IPS-20b (cell line): ENCODE results near the gene OLIG3.

Source experiments
- H3K27ac ChIP-seq: one replicate; pipeline ENCODE4 v1.5.1; 2013; ENCODE audit warnings: low read length
- H3K27me3 ChIP-seq: 2 replicates; pipeline ENCODE4 v1.6.1; 2013; ENCODE audit warnings: mild to moderate bottlenecking, low read length, inconsistent platforms; ENCODE audit not compliant: insufficient read depth
- H3K36me3 ChIP-seq: 2 replicates; pipeline ENCODE4 v1.6.1; 2013; ENCODE audit warnings: low read depth, mild to moderate bottlenecking, inconsistent platforms, low read length, moderate library complexity; ENCODE audit not compliant: insufficient read depth
- H3K4me1 ChIP-seq: 2 replicates; pipeline ENCODE4 v1.6.1; 2013; ENCODE audit warnings: mild to moderate bottlenecking, control low read depth, inconsistent platforms, low read length, moderate library complexity; ENCODE audit not compliant: insufficient read depth
- H3K4me3 ChIP-seq: 2 replicates; pipeline ENCODE4 v1.5.1; 2013; ENCODE audit warnings: mild to moderate bottlenecking, low read length, inconsistent platforms
- H3K9ac ChIP-seq: 2 replicates; pipeline ENCODE4 v1.6.1; 2013; ENCODE audit warnings: low read depth, mild to moderate bottlenecking, inconsistent platforms, low read length, moderate library complexity
- H3K9me3 ChIP-seq: 2 replicates; pipeline ENCODE4 v1.6.1; 2013; ENCODE audit warnings: mild to moderate bottlenecking, low read depth, low read length, inconsistent platforms; ENCODE audit not compliant: insufficient read depth

Gene OLIG3

DNA sequence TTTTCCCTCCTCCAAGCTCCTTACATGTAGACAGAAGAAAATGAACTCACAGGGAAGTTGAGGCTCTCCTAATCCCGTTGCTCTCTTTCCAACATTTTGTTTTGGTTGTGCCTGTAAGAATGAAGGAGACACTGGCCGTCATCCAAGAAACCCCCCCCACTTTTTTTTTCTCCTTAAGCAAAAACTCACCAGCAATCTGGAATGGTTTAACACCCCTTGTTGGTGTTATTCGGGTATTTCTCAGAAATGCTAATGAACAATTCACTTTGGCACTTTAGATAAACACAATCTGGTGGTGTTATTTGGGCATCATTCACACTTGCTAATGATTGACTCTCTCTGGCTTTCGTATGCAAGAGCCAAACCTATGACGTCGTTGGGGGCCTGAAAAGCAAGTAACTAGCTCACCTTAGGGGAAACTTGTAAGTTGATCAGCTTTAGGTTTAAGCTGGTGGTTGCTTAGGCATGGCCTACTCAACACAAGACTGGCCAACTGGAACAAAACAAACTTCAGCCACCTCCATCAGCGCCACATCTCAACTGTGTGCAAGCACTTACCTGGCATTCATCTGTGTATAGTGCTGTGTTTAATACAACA, 24.3 kb upstream of the OLIG3 start:
- no peaks in the 10 kb centered on the region for H3K9me3 ChIP-seq
- no peaks in the 10 kb centered on the region for H3K36me3 ChIP-seq
- H3K27me3 ChIP-seq: peaks cover 58% of the 10 kb centered on the region
- no peak overlapping the region; the same call in 1 of the 2 replicates for H3K4me3 ChIP-seq
- H3K4me1 ChIP-seq: peaks cover 47% of the 10 kb centered on the region
- no peak overlapping the region for H3K9ac ChIP-seq
- no peak overlapping the region for H3K27ac ChIP-seq

DNA sequence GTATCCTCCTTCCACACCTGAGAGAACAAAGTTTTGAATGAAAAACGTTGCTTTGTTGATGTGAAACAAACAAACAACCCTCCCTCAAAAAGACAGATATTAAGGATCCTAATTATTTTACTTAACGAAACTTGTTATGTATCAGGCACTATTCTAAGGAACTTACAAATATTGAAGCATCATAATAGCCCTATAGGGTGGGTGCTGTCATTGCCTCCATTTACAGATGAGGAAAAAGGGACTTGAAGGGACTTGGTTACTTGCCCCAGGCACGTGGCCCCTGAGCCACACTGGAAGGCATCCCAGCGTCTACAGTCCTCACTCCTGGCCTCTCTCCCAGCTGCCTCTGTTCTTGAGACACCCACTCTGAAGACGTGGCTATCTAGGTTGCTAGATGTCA, 20.2 kb upstream of the OLIG3 start:
- Histone ChIP-seq H3K36me3 (no peaks in the 10 kb centered on the region), H3K27me3 (peaks cover 68% of the 10 kb centered on the region)

DNA sequence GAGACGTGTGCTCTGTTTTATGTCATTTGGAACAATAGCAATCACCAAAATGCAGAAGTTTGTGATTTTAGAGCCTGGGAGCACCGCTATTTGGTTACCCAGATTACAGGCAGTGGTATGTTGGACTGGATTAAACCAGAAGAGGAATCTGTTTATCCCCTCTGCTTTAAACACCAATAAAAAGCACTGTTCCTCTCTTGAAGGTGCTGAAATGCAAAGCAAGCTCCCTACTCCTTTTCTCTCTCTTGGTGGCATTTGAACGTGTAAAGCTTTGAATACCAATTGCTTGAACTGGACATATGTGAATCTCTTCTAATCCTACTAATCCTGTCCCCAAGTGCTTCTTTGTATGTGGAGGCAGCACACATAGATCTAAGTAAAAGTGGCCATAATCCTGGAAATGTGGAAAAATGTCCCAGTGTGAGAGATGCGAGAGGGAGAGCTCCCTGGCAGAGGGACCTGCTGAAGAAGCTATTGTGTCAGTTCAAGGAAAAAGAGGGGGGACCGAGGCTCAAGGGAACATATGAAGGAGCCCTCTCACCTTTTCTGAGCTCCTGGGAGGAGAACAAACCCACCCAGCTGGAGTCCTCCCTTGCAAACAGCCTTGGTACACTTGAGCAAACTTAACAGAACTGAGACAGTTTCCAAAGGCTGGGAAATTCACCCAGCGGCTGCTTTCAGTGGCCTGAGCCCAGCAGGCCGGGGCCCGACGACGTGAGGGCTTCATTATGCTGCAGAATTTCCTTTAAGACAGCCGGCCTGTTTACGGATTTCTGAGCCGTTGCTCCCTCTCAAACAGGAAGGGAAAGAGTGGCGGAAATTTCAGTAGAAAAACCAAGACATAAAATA, 18.8 kb upstream of the OLIG3 start:
- Histone ChIP-seq H3K9ac (0 out of 2 replicates have a peak overlapping the region, but pooled peaks have one; percentile 19), H3K36me3 (no peaks in the 10 kb centered on the region), H3K27ac (no peak overlapping the region), H3K9me3 (no peaks in the 10 kb centered on the region), H3K4me3 (peak overlapping the region; percentile 33; the same call in 1 of the 2 replicates), H3K27me3 (peaks cover 55% of the 10 kb centered on the region), H3K4me1 (peaks cover 24% of the 10 kb centered on the region)

More for the DNA sequence above, 20.2 kb upstream of the OLIG3 start:
- Histone ChIP-seq H3K9ac (no peak overlapping the region), H3K4me1 (peaks cover 36% of the 10 kb centered on the region), H3K9me3 (no peaks in the 10 kb centered on the region), H3K4me3 (no peak overlapping the region), H3K27ac (no peak overlapping the region)

DNA sequence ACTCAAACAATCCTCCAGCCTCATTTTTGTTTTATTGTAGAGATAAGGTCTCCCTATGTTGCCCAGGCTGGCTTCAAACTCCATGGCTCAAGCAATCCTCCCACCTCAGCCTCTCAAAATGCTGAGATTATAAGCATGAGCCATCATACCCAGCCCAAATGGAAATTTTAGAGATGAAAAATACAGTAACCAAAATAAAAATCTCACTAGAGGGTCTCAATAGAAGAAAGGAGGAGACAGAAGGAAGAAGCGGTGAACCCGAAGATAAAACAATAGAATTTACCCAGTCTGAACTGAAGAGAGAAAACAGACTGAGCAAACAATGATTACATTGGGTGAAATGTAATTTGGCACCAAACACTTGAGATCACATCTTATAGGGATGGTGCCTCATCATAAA, 16.7 kb upstream of the OLIG3 start:
- Histone ChIP-seq H3K36me3 (no peaks in the 10 kb centered on the region), H3K27me3 (peaks cover 34% of the 10 kb centered on the region), H3K9ac (no peak overlapping the region), H3K4me1 (peaks cover 16% of the 10 kb centered on the region), H3K4me3 (no peak overlapping the region), H3K9me3 (no peaks in the 10 kb centered on the region), H3K27ac (no peak overlapping the region)

DNA sequence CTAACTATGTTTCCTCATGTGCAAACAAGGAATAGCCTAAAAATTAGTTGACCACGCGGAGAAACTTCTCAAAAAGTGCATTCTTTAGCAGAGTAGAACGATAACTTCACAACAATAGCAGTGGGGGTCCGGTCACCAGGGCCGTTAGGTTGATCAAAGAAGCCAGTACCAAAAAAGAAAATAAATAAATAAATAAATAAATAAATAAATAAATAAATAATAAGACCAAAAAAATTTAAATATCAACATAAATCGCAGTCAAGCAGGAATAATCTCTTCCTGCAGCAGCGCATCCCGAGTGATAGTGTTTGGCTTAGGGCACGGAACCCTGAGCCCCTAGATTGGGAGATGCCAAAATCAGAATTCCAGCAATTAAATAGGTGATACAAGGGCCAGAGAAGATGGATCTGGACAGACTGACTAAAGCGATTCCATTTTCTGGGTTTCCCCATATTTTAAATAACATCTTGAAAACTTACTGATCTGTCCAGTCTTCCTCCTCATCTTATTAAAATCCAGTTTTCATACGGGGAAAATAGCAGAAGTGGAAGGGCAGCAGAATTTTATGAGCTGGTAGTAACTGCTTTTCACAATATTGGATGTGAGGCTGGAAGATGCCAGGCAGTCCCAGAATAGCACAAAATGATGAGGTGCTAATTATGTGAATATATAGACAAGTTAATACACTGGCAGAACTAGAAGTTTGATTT, 4.4 kb upstream of the OLIG3 start:
- H3K27ac ChIP-seq: no peak overlapping the region
- peak overlapping the region; percentile 68 for H3K4me3 ChIP-seq
- no peak overlapping the region for H3K9ac ChIP-seq
- H3K27me3 ChIP-seq: peaks cover 98% of the 10 kb centered on the region
- no peaks in the 10 kb centered on the region for H3K36me3 ChIP-seq
- no peaks in the 10 kb centered on the region for H3K9me3 ChIP-seq
- H3K4me1 ChIP-seq: peaks cover 6% of the 10 kb centered on the region; the same call in 1 of the 2 replicates

DNA sequence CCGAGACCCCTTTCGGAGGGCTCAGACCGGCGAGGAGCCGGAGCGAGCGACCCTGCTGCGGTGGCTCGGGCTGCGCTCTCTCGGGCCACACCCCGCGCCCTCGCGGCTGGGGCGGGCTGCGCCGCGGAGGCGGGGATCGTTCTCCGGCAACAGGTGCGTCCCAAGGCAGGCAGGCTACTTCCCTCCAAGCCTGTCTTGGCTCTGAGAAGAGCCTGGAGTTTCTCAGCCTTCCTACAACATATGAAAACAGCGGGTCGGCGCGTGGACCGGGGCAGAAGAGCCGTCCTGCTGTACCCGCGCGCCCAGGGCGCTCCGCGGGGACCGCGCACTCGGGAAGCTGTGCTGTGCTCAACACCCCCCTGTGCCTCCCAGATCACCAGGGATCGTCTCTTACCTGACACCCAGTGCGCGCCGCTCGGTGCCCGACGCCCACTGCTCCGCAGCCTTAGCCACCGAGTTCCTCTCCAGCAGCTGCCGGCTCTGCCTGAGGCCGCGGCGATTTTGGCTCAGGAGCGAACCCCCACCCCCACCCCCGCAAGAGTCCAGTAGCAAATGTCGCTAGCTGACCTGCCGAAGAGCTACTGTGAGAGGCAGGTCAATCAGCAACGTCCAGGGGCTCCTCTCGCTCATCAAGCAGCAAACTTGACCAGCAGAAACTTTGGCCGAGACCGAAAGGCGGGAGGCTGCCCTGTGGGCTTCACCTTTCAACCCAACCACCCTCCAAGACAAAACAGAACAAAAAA, 3.7 kb upstream of the OLIG3 start:
- no peaks in the 10 kb centered on the region for H3K36me3 ChIP-seq
- no peaks in the 10 kb centered on the region for H3K9me3 ChIP-seq
- H3K4me1 ChIP-seq: peaks cover 7% of the 10 kb centered on the region; the same call in 1 of the 2 replicates
- H3K9ac ChIP-seq: no peak overlapping the region
- H3K4me3 ChIP-seq: peak overlapping the region; percentile 68
- peaks cover 98% of the 10 kb centered on the region for H3K27me3 ChIP-seq
- H3K27ac ChIP-seq: no peak overlapping the region

DNA sequence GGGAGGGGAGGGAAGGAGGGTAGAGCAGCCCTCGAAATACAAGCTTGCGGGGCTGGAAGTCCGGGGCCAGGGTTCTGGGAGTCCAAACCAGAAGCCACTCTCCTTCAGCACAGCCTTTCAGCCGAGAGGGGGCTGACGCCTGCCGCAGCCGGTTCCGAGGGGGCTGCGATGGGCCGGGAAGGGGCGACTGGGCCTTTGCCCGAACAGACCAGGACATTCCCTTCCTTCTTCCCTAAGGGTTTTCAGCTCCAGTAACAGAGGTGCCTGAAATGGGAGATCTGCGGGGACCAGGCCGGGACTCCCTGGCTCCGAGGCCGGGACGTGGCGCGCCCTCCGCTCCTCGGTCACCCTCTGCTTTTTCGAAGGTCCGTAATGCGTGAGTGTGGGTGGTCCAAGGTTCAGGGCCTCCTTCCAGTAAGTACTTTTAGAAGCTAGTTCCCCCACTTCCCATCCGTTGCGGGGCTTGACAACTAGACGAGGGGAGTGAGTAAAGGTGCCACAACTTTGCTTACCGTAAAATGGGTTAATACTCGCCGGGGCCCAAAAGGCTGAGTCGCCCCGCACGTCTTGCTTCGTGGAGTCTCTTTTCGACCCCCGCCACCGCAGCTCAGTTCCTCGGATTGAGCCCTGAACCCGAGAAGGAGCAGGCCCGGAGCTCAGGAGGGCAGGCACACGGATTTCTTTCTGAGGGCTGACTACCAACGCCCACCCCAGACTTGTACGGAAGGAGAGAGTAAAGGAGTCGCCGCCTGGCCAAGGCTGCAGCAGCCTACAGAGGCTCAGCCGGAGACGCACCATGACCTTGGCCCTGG, 2.9 kb upstream of the OLIG3 start:
- peak overlapping the region; percentile 68 for H3K4me3 ChIP-seq
- H3K4me1 ChIP-seq: peaks cover 12% of the 10 kb centered on the region; the same call in 1 of the 2 replicates
- H3K27ac ChIP-seq: no peak overlapping the region
- no peaks in the 10 kb centered on the region for H3K9me3 ChIP-seq
- no peak overlapping the region for H3K9ac ChIP-seq
- H3K27me3 ChIP-seq: peaks cover 100% of the 10 kb centered on the region
- no peaks in the 10 kb centered on the region for H3K36me3 ChIP-seq

DNA sequence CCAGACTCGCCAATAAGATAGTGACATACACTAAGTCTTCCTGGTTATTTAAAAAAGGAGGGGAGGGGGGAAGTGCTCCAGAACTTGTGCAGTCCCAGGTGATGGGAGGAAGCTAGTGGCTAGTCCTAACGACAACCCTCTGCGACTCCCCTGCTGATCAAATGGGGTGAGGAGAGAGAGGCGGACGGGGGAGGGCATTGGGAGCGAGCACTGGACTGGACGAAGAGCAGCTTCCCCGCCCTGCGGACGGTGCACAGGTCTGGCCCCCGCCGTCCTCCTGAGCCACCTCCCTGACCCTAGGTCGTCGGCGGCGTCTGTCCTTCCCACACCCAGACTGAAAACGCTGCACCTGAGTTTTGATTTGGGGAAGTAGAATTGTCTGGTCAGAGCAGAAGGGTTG, 2.2 kb upstream of the OLIG3 start:
- H3K27ac ChIP-seq: no peak overlapping the region
- peak overlapping the region; percentile 68 for H3K4me3 ChIP-seq
- H3K36me3 ChIP-seq: no peaks in the 10 kb centered on the region
- peaks cover 100% of the 10 kb centered on the region for H3K27me3 ChIP-seq
- no peaks in the 10 kb centered on the region for H3K9me3 ChIP-seq
- H3K4me1 ChIP-seq: peaks cover 18% of the 10 kb centered on the region; the same call in 1 of the 2 replicates
- no peak overlapping the region for H3K9ac ChIP-seq

DNA sequence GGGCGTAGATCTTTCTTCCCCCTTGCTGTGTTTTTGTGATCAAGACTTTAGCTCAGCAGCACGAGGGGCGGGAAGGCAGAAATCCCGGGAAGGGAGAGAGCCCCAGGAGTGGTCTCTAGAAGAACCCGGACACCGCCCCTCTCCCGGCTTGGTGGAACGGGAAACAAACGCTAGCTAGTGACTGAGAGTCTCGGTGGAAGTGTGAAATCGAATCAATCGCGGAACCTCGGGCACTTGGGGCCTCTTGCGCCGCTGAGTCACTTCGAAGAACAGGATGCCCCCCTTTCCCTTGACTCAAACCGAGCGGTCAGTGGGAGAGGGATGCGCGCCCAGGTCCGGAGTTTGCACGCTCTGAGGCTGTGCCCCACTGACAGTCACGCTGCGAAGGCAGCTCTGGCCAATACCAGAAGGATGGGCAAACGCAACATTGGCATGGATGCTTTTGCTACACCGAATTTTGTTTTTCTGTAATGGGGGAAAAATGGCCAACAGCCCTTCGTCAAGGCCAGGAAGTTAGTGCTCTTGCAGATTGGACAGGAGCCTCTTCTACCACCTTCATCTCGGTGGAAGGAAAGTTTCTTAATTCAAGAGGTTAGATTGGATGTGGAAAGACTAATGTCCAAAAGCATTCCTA, 1.6 kb upstream of the OLIG3 start:
- Histone ChIP-seq H3K27me3 (peaks cover 100% of the 10 kb centered on the region), H3K27ac (no peak overlapping the region), H3K9me3 (no peaks in the 10 kb centered on the region), H3K4me3 (peak overlapping the region; percentile 68), H3K9ac (no peak overlapping the region; the same call in 1 of the 2 replicates), H3K4me1 (peaks cover 24% of the 10 kb centered on the region; the same call in 1 of the 2 replicates), H3K36me3 (no peaks in the 10 kb centered on the region)

DNA sequence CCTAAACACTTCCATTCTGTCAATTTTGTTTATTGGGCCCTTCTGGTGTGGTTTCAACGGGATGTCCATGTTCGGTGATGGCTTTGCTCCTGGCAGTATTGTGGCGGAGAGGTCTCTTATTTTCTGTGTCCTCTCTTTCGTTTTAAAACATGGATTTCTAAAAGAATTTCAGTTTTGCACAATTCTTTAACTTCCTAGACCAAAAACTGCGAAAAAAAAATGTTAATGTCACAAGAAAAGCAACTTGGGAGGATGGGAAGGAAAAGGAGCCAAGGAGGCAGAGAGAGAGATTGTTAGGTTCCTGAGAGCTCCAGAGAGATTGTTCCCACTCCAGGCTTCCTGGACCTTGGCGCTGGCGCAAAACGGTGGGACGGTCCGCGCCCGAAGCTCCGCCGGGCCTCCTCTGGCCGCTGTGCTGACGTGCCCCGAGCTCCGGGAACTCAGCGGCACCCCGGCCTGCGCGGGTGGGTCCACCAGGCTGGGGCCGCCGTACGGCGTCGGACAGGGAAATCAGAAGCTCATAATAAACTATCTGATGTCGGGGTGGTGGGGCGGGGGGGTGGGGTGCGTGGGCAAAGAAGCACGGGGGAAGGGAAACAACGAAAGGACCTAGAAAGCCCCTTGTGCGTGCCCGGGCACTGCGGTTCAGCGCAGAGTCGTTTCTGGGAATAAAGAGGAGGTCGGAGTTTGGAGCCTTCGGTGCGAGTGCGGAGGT, 951 bp upstream of the OLIG3 start:
- H3K4me3 ChIP-seq: peak overlapping the region; percentile 68

More for the DNA sequence above, 951 bp upstream of the OLIG3 start:
- peaks cover 30% of the 10 kb centered on the region for H3K4me1 ChIP-seq
- H3K36me3 ChIP-seq: no peaks in the 10 kb centered on the region
- H3K9me3 ChIP-seq: no peaks in the 10 kb centered on the region
- no peak overlapping the region for H3K27ac ChIP-seq
- H3K9ac ChIP-seq: peak overlapping the region; percentile 23; the same call in 1 of the 2 replicates
- H3K27me3 ChIP-seq: peaks cover 100% of the 10 kb centered on the region
